DMS 273 treated with DMSO at 0.1 percent for 48 hours (cell line): Measurements from ENCODE around the gene NCAPH2.

Experiments
- DNase-seq: peaks from one replicate; lab custom pipeline; 2025; lab: John Stamatoyannopoulos, UW

The NCAPH2 gene

DNA sequence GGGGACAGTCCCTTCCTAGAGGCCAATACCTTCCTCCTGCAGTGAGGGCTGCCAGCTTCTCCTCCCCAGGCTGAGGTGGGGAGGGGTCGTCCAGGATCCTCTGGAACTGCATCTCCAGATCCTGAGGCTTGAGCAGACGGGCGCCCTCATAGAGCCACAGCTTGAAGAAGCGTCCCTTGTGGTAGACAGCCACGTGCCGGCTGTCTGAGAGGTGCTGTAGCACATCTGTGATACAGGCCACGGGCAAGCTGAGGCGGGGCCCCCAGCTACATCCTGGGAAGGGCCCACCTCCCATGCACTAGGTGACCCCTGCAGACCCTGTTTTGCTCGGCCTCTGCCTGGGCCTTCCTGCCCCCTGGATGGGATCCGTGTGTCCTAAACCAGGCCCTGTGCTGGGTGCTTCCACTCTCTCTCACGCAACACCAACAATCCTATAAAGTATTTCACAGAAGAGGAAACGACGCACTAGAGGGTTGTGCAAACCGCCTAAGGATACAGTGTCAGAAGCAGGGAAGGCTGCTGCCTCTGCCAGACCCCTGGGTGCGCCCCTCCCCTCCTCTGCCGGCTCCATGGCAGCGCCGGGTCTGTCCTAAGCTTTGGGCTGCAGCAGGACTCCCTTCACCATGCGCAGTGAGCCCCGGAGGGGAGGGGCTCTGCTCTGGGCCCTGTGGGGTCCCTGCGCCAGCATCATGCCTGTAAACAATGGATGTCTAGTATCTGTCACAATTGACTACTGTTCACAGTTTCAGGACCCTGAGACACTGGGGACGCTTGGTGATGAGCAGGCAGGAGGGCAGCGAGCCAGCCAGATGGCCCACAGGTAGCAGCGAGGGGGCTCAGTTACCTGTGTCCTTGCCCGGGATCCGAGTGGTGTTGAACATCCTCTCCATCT, 65.7 kb downstream of the NCAPH2 start:
- DNase-seq = no peak

DNA sequence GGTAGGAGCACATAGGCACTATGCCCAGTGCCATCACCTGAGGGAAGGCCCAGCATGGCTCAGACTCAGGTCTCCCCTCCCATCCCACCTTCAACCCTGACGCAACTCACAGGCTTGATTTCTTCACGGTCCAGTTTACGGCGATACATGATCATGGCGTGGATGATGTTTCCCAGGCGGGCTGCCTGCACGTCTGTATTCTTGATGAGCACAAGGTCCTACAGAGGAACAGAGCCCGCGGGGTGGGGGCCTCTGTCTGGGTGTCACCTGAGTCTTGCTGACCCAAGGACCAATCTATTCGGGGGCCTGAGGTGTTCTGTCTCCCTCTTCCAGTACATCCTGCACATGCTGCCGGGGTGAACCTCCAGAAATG, 66.3 kb downstream of the NCAPH2 start:
- no peak for DNase-seq
